Lower leg skin (tissue), 4 donors: ENCODE measurements around the gene SERINC2. TPM values are rescaled to one million over a fixed set of nuclear protein-coding genes. Genes with fewer than 3 reads are reported as not detected.

ENCODE experiments used
- DNase-seq, 2 donors: peaks; one replicate each; pipeline ENCODE4 v3.0.0-alpha.2; 2019; ENCODE audit warnings: low spot score in 2 of 2
- H3K4me3 ChIP-seq: fragments of 200-600 bp; sonication (generic); 2 replicates; pipeline ENCODE4 v1.5.1; 2017; ENCODE audit warnings: mild to moderate bottlenecking, low read depth; ENCODE audit not compliant: poor library complexity, severe bottlenecking
- CTCF ChIP-seq, 3 donors: fragments of 450-650 bp; IDR thresholded peaks; one replicate each; pipeline ENCODE4 v1.5.1; 2016; ENCODE audit warnings: antibody characterized with exemption in 3 of 3, mild to moderate bottlenecking in 3 of 3, moderate library complexity in 2 of 3
- POLR2A ChIP-seq, 2 donors: fragments of 450-650 bp; IDR thresholded peaks; one replicate each; pipeline ENCODE4 v1.6.1; 2016 to 2017; ENCODE audit warnings: antibody characterized with exemption in 2 of 2, mild to moderate bottlenecking in 1 of 2, moderate library complexity in 1 of 2
- WGBS, 2 donors: methylation state at CpG; one replicate each; pipeline ENCODE4 v1.1.5; 2018; 5-methylcytosine and 5-hydroxymethylcytosine counted together
- intact Hi-C: fragments of 100-400 bp; cut with DNase I; formaldehyde crosslinking; loops from one replicate; pipeline ENCODE4 v1.15.0; 2023; ENCODE audit warnings: low total_unique reads
- total RNA-seq, 4 donors: library from RNA; depleted of rRNA; stranded (reverse); fragments of >200 nt; gene quantifications; one replicate each; pipeline ENCODE4 v1.1.0, GENCODE V29; 2016

Gene SERINC2
- total RNA-seq, 4 donors from 2014 or later: 51.4 to 85.4 (median 60.6) TPM

DNA sequence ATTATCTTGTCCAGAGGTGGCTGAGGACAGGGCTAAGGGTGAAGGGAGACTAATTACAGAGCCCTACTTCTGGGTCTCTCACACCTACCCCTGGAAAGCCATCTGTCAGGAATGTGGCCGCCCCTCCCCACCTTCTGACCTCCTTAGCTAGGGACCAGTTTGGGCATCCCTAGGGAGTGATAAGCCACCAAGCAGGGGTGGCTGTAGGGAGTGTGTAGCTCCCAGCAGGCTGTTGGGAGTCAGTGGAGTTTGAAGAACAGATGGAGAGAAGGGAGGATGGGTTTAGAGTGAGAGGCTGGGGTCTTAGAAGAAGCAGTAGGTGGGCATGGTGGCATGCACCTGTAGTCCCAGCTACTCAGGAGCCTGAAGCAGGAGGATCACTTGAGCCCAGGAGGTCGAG, 808 bp upstream of the SERINC2 start:
- no peak for TF ChIP-seq CTCF (IDR thresholded peaks at IDR 0.05)
- TF ChIP-seq POLR2A (IDR thresholded peaks at IDR 0.05): no peak
- no peak overlapping the region for H3K4me3 ChIP-seq
- no peak for DNase-seq
- intact Hi-C loops: loop anchor here (10.0 kb wide), 1 partner anchor 133 kb away; no protein-coding TSS in a partner anchor
- 63 to 74% methylated on average over 2 of the region's 2 CpGs for WGBS, 2 donors

DNA sequence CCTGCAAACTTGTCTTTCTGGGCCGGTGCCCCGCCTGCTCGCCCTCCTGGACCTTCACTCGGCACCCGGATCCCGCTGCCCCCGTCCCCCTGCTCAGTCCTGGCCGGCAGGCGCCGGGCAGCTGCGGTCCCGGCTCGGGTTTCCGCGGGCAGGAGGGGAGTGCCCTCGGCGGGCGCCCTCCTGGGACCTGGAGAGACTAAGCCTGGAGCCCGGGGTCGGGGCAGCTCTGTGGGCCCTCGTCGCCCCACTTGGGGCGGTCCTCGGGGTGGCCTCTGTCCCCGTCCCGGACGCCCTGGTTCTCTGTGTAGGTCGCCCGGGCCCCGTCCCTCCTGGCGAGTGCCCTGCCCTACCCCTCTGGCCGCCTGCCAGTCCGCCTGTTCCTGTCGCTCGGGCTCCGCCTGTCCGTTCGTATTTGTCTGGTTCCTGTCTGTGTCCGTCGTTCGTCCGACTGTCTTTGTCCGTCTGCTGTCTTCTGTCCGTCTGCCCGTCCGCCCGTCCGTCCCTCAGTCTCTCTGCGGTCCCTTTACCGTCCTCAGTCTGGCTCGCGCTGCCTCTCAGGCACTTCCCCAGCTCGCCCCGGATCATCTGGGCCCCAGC, 490 bp downstream of the SERINC2 start:
- intact Hi-C loops: loop anchor here (10.0 kb wide), 1 partner anchor 131 kb away; no protein-coding TSS in a partner anchor
- TF ChIP-seq CTCF (IDR thresholded peaks at IDR 0.05) (no peak), POLR2A (IDR thresholded peaks at IDR 0.05) (no peak)
- H3K4me3 ChIP-seq: peak overlapping the region; percentile 79
- peak; percentile 61 to 95 for DNase-seq
- WGBS, 2 donors: 0 to 1% methylated on average over 39 to 46 of the region's 54 CpGs

- WGBS, 2 donors: 69 to 79% methylated on average over 4 of the region's 4 CpGs
- intact Hi-C loops: loop anchor here (10.0 kb wide), 1 partner anchor 130 kb away; no protein-coding TSS in a partner anchor
- no peak for DNase-seq
- H3K4me3 ChIP-seq: no peak overlapping the region
- TF ChIP-seq CTCF (IDR thresholded peaks at IDR 0.05) (no peak), POLR2A (IDR thresholded peaks at IDR 0.05) (no peak)
These were observed 2.0 kb downstream of the SERINC2 start for GRCh38 chr1:31414980-31415370.

- H3K4me3 ChIP-seq: no peak overlapping the region
- DNase-seq: no peak
- whole genome bisulfite sequencing, 2 donors: 90 to 96% methylated on average over 2 of the region's 2 CpGs
- no peak for TF ChIP-seq CTCF (IDR thresholded peaks at IDR 0.05)
- intact Hi-C loops: loop anchor here (10.0 kb wide), 1 partner anchor 129 kb away; no protein-coding TSS in a partner anchor
These were observed 2.6 kb downstream of the SERINC2 start for GRCh38 chr1:31415658-31416057.

- H3K4me3 ChIP-seq: no peak overlapping the region
These were observed 3.2 kb downstream of the SERINC2 start for GRCh38 chr1:31416101-31416736.

More at GRCh38 chr1:31416101-31416736, 3.2 kb downstream of the SERINC2 start:
- intact Hi-C loops: loop anchor here (10.0 kb wide), 1 partner anchor 129 kb away; no protein-coding TSS in a partner anchor
- no peak for DNase-seq
- TF ChIP-seq CTCF (IDR thresholded peaks at IDR 0.05) (no peak), POLR2A (IDR thresholded peaks at IDR 0.05) (no peak)
- 59 to 64% methylated on average over 7 of the region's 7 CpGs for WGBS, 2 donors
